GOT3 (cell line): ENCODE measurements around the gene IL4R.

ENCODE experiments used
- DNase-seq: peaks from one replicate; lab custom pipeline; 2025; ENCODE audit warnings: mixed read lengths; lab: John Stamatoyannopoulos, UW

The IL4R gene

GRCh38 chr16:27315333-27316037 is 1.7 kb downstream of the IL4R start:
- no peak for DNase-seq

- DNase-seq: no peak
Observed at GRCh38 chr16:27316038-27316680, 2.4 kb downstream of the IL4R start.

GRCh38 chr16:27317320-27317719 is 3.5 kb downstream of the IL4R start:
- DNase-seq: no peak

- no peak for DNase-seq
Observed at GRCh38 chr16:27317738-27318391, 4.1 kb downstream of the IL4R start.

GRCh38 chr16:27318392-27319256 is 4.8 kb downstream of the IL4R start:
- no peak for DNase-seq

GRCh38 chr16:27319257-27319965 is 5.6 kb downstream of the IL4R start:
- no peak for DNase-seq

- DNase-seq: no peak
Observed at GRCh38 chr16:27320261-27321012, 6.7 kb downstream of the IL4R start.

- DNase-seq: no peak
Observed at GRCh38 chr16:27321013-27321915, 7.5 kb downstream of the IL4R start.

- DNase-seq: no peak
Observed at GRCh38 chr16:27322858-27323780, 9.3 kb downstream of the IL4R start.

- DNase-seq: no peak
Observed at GRCh38 chr16:27323781-27324561, 10.2 kb downstream of the IL4R start.

- no peak for DNase-seq
Observed at GRCh38 chr16:27324851-27325301, 11.1 kb downstream of the IL4R start.

GRCh38 chr16:27325736-27326135 is 12.0 kb downstream of the IL4R start:
- DNase-seq: no peak

- DNase-seq: no peak
Observed at GRCh38 chr16:27326251-27326650, 12.5 kb downstream of the IL4R start.

GRCh38 chr16:27326738-27327585 is 13.2 kb downstream of the IL4R start:
- DNase-seq: peak; percentile 54

- no peak for DNase-seq
Observed at GRCh38 chr16:27327586-27327915, 13.8 kb downstream of the IL4R start.

- no peak for DNase-seq
Observed at GRCh38 chr16:27328937-27329336, 15.2 kb downstream of the IL4R start.
